NCI-H2196 treated with DMSO at 0.1 percent for 48 hours (cell line): ENCODE data around the gene ADGRD1.

Source experiments
- DNase-seq: peaks from one replicate; lab custom pipeline; 2025; ENCODE audit not compliant: unreplicated experiment; lab: John Stamatoyannopoulos, UW

The ADGRD1 gene

GRCh38 chr12:131130311-131130911 lies 176.7 kb downstream of the ADGRD1 start:
- no peak for DNase-seq

- DNase-seq: no peak
Observed at GRCh38 chr12:131131077-131131807, 177.5 kb downstream of the ADGRD1 start.

- no peak for DNase-seq
Observed at GRCh38 chr12:131131808-131132117, 178.1 kb downstream of the ADGRD1 start.

- peak; percentile 5 for DNase-seq
Observed at GRCh38 chr12:131132118-131132892, 178.6 kb downstream of the ADGRD1 start.

- no peak for DNase-seq
Observed at GRCh38 chr12:131133015-131133905, 179.6 kb downstream of the ADGRD1 start.

GRCh38 chr12:131133994-131134393 lies 180.3 kb downstream of the ADGRD1 start:
- no peak for DNase-seq

- no peak for DNase-seq
Observed at GRCh38 chr12:131134523-131135310, 181.0 kb downstream of the ADGRD1 start.

GRCh38 chr12:131135311-131135785 lies 181.6 kb downstream of the ADGRD1 start:
- DNase-seq: no peak

- no peak for DNase-seq
Observed at GRCh38 chr12:131135786-131136538, 182.3 kb downstream of the ADGRD1 start.

GRCh38 chr12:131136539-131136872 lies 182.8 kb downstream of the ADGRD1 start:
- DNase-seq: no peak

- no peak for DNase-seq
Observed at GRCh38 chr12:131137009-131137835, 183.5 kb downstream of the ADGRD1 start.

- DNase-seq: no peak
Observed at GRCh38 chr12:131137836-131138637, 184.3 kb downstream of the ADGRD1 start.

- no peak for DNase-seq
Observed at GRCh38 chr12:131138638-131139362, 185.1 kb downstream of the ADGRD1 start.

- no peak for DNase-seq
Observed at GRCh38 chr12:131139363-131140068, 185.8 kb downstream of the ADGRD1 start.

- DNase-seq: no peak
Observed at GRCh38 chr12:131140069-131140435, 186.3 kb downstream of the ADGRD1 start.

GRCh38 chr12:131140697-131141096 lies 187.0 kb downstream of the ADGRD1 start:
- no peak for DNase-seq

GRCh38 chr12:131141514-131141913 lies 187.8 kb downstream of the ADGRD1 start:
- DNase-seq: no peak
